ENCODE data around the gene HPS4.
"Not testable (repeated sequence)": the region's sequence is repeated elsewhere in the genome, so short reads cannot be mapped to it uniquely, and the experiment has no call there.

- TF ChIP-seq CTCF (conservative IDR thresholded peaks at IDR 0.05; ENCODE audit: low read depth, low read length); EZH2 (IDR thresholded peaks at IDR 0.05; ENCODE audit: low read length, unreplicated experiment); EZH2phosphoT487 (IDR thresholded peaks at IDR 0.05; ENCODE audit: borderline replicate concordance, low read length): not testable (repeated sequence)
Observed at GRCh38 chr22:26408562-26409220, 74.9 kb downstream of the HPS4 start.

Measured in PC-3 (cell line).